HG02642 (cell line): ENCODE results near the gene MOB1B.
A peak's percentile ranks its signal among the peaks of the same experiment; 100 is the strongest.
"Not testable (repeated sequence)": the region's sequence is repeated elsewhere in the genome, so short reads cannot be mapped to it uniquely, and the experiment has no call there.

Experiments used
- ATAC-seq: cut with Tn5 transposase; IDR thresholded peaks from one replicate; pipeline ENCODE4 v1.9.1; 2021; ENCODE audit warnings: mild to moderate bottlenecking; ENCODE audit not compliant: unreplicated experiment, poor library complexity

Gene MOB1B

GRCh38 chr4:70901984-70902576, at the start of gene MOB1B:
TSS of gene MOB1B (plus strand) at chr4:70902369. CDS start at chr4:70902537, 168 bp downstream.
- peak; percentile 94 for ATAC-seq

- ATAC-seq: no peak
Measured at GRCh38 chr4:70855464-70855863, 46.7 kb upstream of the MOB1B start.

- ATAC-seq: no peak
Measured at GRCh38 chr4:70858454-70858853, 43.7 kb upstream of the MOB1B start.

- ATAC-seq: no peak
Measured at GRCh38 chr4:70859066-70859465, 43.1 kb upstream of the MOB1B start.

- peak; percentile 84 for ATAC-seq
Measured at GRCh38 chr4:70863099-70863790, 38.9 kb upstream of the MOB1B start.

GRCh38 chr4:70868778-70869177, 33.4 kb upstream of the MOB1B start:
- no peak for ATAC-seq

GRCh38 chr4:70873216-70873615, 29.0 kb upstream of the MOB1B start:
- no peak for ATAC-seq

GRCh38 chr4:70874268-70875156, 27.7 kb upstream of the MOB1B start:
- peak; percentile 65 for ATAC-seq

- ATAC-seq: no peak
Measured at GRCh38 chr4:70877556-70877955, 24.6 kb upstream of the MOB1B start.

- ATAC-seq: no peak
Measured at GRCh38 chr4:70880739-70881138, 21.4 kb upstream of the MOB1B start.

- no peak for ATAC-seq
Measured at GRCh38 chr4:70885174-70885573, 17.0 kb upstream of the MOB1B start.

GRCh38 chr4:70892086-70892769, 9.9 kb upstream of the MOB1B start:
- ATAC-seq: no peak

- ATAC-seq: no peak
Measured at GRCh38 chr4:70893790-70894189, 8.4 kb upstream of the MOB1B start.

GRCh38 chr4:70895405-70895804, 6.8 kb upstream of the MOB1B start:
- no peak for ATAC-seq

GRCh38 chr4:70895811-70896491, 6.2 kb upstream of the MOB1B start:
- ATAC-seq: peak; percentile 57

GRCh38 chr4:70898581-70898980, 3.6 kb upstream of the MOB1B start:
- ATAC-seq: not testable (repeated sequence)

- no peak for ATAC-seq
Measured at GRCh38 chr4:70901607-70901983, 574 bp upstream of the MOB1B start.

- peak; percentile 56 for ATAC-seq
Measured at GRCh38 chr4:70902577-70903290, 565 bp downstream of the MOB1B start.

- ATAC-seq: no peak
Measured at GRCh38 chr4:70903291-70903603, 1.1 kb downstream of the MOB1B start.
